Measurements from ENCODE around the gene HJURP. TPM values are rescaled to one million over a fixed set of nuclear protein-coding genes. Genes with fewer than 3 reads are reported as not detected.

HJURP gene
- polyA plus RNA-seq, 1 experiment = 12.2 TPM

- Histone ChIP-seq H3K27ac (ENCODE audit: low read depth, low read length) (no peak overlapping the region), H3K27me3 (ENCODE audit: control insufficient read depth, insufficient read depth, low read length) (no peaks in the 10 kb centered on the region), H3K4me3 (ENCODE audit: low read depth, low read length) (no peak overlapping the region), H3K9me3 (ENCODE audit: control insufficient read depth, insufficient read depth, low read length) (no peaks in the 10 kb centered on the region)
- DNase-seq (ENCODE audit: low read depth, low spot score) = no peak
- ChIA-PET POLR2A (no interaction called here), CTCF (interaction anchor here (1.3 kb wide), 1 partner anchor 20 kb away, joined by 6 read pairs; no protein-coding TSS in a partner anchor)
- TF ChIP-seq, protein P1, sequence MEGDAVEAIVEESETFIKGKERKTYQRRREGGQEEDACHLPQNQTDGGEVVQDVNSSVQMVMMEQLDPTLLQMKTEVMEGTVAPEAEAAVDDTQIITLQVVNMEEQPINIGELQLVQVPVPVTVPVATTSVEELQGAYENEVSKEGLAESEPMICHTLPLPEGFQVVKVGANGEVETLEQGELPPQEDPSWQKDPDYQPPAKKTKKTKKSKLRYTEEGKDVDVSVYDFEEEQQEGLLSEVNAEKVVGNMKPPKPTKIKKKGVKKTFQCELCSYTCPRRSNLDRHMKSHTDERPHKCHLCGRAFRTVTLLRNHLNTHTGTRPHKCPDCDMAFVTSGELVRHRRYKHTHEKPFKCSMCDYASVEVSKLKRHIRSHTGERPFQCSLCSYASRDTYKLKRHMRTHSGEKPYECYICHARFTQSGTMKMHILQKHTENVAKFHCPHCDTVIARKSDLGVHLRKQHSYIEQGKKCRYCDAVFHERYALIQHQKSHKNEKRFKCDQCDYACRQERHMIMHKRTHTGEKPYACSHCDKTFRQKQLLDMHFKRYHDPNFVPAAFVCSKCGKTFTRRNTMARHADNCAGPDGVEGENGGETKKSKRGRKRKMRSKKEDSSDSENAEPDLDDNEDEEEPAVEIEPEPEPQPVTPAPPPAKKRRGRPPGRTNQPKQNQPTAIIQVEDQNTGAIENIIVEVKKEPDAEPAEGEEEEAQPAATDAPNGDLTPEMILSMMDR (IDR thresholded peaks at IDR 0.05; ENCODE audit: low read depth, low read length) = no peak
Measured at GRCh38 chr2:233837694-233838229, 16.6 kb downstream of the HJURP start.

DNA sequence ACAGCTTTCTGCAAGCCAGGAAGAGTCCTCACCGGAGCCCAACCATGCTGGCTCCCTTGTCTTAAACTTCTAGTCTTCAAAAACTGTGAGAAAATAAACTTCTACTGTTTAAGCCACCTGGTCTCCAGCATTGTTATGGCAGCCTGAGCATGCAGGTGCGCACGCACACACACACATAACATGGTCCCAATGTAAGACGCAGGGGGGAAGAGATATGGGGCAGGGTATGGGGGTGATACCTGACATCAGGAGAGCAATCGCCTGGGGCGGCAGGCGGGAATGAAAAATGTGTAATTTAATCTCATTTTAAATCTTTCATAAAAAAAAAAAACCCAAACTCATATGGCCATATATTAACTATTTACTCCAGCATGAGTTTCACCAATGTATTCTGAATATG, 18.0 kb downstream of the HJURP start:
- TF ChIP-seq, protein P1 (IDR thresholded peaks at IDR 0.05; ENCODE audit: low read depth, low read length) = no peak
- Histone ChIP-seq H3K4me3 (ENCODE audit: low read depth, low read length) (no peak overlapping the region), H3K9me3 (ENCODE audit: control insufficient read depth, insufficient read depth, low read length) (no peaks in the 10 kb centered on the region), H3K27ac (ENCODE audit: low read depth, low read length) (no peak overlapping the region), H3K27me3 (ENCODE audit: control insufficient read depth, insufficient read depth, low read length) (no peaks in the 10 kb centered on the region)
- CTCF ChIA-PET = interaction anchor here (0.7 kb wide), 1 partner anchor 293 kb away, joined by 4 read pairs; no protein-coding TSS in a partner anchor
- POLR2A ChIA-PET = no interaction called here
- DNase-seq (ENCODE audit: low read depth, low spot score) = no peak

DNA sequence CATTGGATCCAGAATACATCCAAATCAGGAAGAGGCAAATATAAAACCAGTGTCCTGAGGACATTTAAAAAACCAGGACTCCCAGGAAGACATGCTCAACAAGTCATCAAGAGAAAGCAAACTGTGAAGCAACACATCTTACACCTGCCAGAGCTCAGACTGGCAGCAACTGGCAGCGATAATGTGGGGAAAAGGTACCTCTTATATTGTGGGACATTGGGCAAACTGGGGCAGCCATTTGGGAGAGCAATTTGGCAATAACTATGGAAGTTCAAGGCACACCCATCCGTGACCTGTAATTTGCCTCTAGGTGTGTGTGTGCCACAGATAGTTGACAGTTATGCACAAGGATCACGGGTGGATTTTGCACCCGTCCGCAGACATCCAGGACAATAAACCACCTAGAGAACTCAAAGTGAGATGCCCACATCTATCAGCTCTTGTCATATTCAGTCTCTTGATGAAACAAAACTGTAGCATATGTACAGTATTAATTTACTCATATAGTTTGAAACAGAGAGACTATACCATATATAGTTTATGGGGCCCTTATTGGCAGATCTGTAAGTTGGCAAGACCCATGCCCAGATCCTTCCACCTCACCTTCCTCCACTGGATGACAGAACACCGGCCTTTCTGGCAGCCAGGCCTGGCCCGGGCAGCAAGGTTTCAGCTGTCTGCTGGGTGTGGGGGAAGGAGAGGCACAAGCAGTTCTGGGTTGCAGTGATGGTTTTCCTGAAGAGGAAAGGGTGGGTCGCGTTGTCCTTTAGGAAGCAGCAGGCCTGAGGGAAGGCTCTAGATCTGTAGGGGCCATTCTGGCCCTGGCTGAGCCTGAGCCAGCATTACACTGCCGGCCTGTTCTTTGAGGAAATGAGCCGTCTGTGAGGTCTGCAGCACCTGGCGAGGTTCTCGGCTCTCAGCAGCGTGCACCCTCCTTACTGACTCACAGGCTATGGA, 18.8 kb downstream of the HJURP start:
- ChIA-PET POLR2A (no interaction called here), CTCF (no interaction called here)
- DNase-seq (ENCODE audit: low read depth, low spot score) = no peak
- Histone ChIP-seq H3K27me3 (ENCODE audit: control insufficient read depth, insufficient read depth, low read length) (no peaks in the 10 kb centered on the region), H3K9me3 (ENCODE audit: control insufficient read depth, insufficient read depth, low read length) (no peaks in the 10 kb centered on the region), H3K27ac (ENCODE audit: low read depth, low read length) (peak overlapping the region; percentile 21), H3K4me3 (ENCODE audit: low read depth, low read length) (no peak overlapping the region)
- TF ChIP-seq, protein P1 (IDR thresholded peaks at IDR 0.05; ENCODE audit: low read depth, low read length) = no peak

DNA sequence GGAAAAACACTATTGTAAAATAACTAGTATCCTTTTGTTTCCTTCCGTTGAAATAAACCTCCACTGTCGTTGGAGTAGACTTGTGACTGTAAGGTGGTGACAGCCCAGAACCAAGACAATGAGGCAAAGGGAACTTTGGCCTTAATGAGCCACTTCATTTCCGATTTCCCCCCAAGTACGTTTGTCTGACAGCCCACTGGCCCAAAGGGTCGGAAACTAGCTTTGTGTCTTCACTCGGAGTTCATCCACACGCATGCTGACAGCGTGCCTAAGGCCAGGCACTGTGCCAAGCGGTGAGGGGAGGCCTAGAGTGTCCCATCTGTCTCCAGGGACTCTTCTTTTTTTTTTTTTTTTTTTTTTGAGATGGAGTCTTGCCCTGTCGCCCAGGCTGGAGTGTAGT, 21.0 kb downstream of the HJURP start:
- TF ChIP-seq, protein P1 (IDR thresholded peaks at IDR 0.05; ENCODE audit: low read depth, low read length) = no peak
- no peak overlapping the region for H3K4me3 ChIP-seq (ENCODE audit: low read depth, low read length)
- H3K27me3 ChIP-seq (ENCODE audit: control insufficient read depth, insufficient read depth, low read length) = no peaks in the 10 kb centered on the region
- POLR2A ChIA-PET = interaction anchor here (1.2 kb wide), 1 partner anchor 9 kb away, joined by 4 read pairs; no protein-coding TSS in a partner anchor
- CTCF ChIA-PET = interaction anchor here (0.6 to 1.6 kb wide), 6 partner anchors 16 to 1284 kb away, joined by 3 to 19 read pairs (median 3); no protein-coding TSS in a partner anchor
- no peak overlapping the region for H3K27ac ChIP-seq (ENCODE audit: low read depth, low read length)
- DNase-seq (ENCODE audit: low read depth, low spot score) = no peak
- no peaks in the 10 kb centered on the region for H3K9me3 ChIP-seq (ENCODE audit: control insufficient read depth, insufficient read depth, low read length)

All from AG04450 (cell line).